ENCODE measurements around the gene GLUD2.

The GLUD2 gene

GRCh38 chrX:121084903-121085611, 37.6 kb downstream of the GLUD2 start:
- Histone ChIP-seq H4K20me1 (ENCODE audit: insufficient read depth) (no peaks in the 10 kb centered on the region), H3K27ac (no peak overlapping the region), H2AFZ (ENCODE audit: low read depth) (no peak overlapping the region), H3K4me2 (no peak overlapping the region), H3K4me3 (IDR thresholded peaks at IDR 0.05; ENCODE audit: insufficient read depth, low read depth, low read length) (no peak overlapping the region), H3K9ac (no peak overlapping the region), H3K27me3 (ENCODE audit: insufficient read depth, low read depth) (no peaks in the 10 kb centered on the region), H3K36me3 (ENCODE audit: insufficient read depth) (no peaks in the 10 kb centered on the region), H3K79me2 (ENCODE audit: insufficient read depth, low read depth) (no peaks in the 10 kb centered on the region), H3K4me1 (ENCODE audit: low read depth, poor library complexity, severe bottlenecking) (no peaks in the 10 kb centered on the region)
- TF ChIP-seq CTCF (conservative IDR thresholded peaks at IDR 0.05; ENCODE audit: low read depth, low read length): no peak

- H3K9ac ChIP-seq: no peak overlapping the region
- H3K4me2 ChIP-seq: no peak overlapping the region
- no peaks in the 10 kb centered on the region for H4K20me1 ChIP-seq (ENCODE audit: insufficient read depth)
- TF ChIP-seq CTCF (conservative IDR thresholded peaks at IDR 0.05; ENCODE audit: low read depth, low read length): no peak
- no peaks in the 10 kb centered on the region for H3K27me3 ChIP-seq (ENCODE audit: insufficient read depth, low read depth)
- H3K4me1 ChIP-seq (ENCODE audit: low read depth, poor library complexity, severe bottlenecking): no peaks in the 10 kb centered on the region
- no peaks in the 10 kb centered on the region for H3K36me3 ChIP-seq (ENCODE audit: insufficient read depth)
- H3K27ac ChIP-seq: no peak overlapping the region
- H3K79me2 ChIP-seq (ENCODE audit: insufficient read depth, low read depth): no peaks in the 10 kb centered on the region
- no peak overlapping the region for H3K4me3 ChIP-seq (IDR thresholded peaks at IDR 0.05; ENCODE audit: insufficient read depth, low read depth, low read length)
- no peak overlapping the region for H2AFZ ChIP-seq (ENCODE audit: low read depth)
Observed at GRCh38 chrX:121085612-121086010, 38.2 kb downstream of the GLUD2 start.

- Histone ChIP-seq H3K4me1 (ENCODE audit: low read depth, poor library complexity, severe bottlenecking) (no peaks in the 10 kb centered on the region), H3K79me2 (ENCODE audit: insufficient read depth, low read depth) (no peaks in the 10 kb centered on the region), H3K4me2 (no peak overlapping the region), H3K36me3 (ENCODE audit: insufficient read depth) (no peaks in the 10 kb centered on the region), H2AFZ (ENCODE audit: low read depth) (no peak overlapping the region), H3K9ac (no peak overlapping the region), H3K27ac (no peak overlapping the region), H3K27me3 (ENCODE audit: insufficient read depth, low read depth) (no peaks in the 10 kb centered on the region), H4K20me1 (ENCODE audit: insufficient read depth) (no peaks in the 10 kb centered on the region), H3K4me3 (IDR thresholded peaks at IDR 0.05; ENCODE audit: insufficient read depth, low read depth, low read length) (no peak overlapping the region)
- no peak for TF ChIP-seq CTCF (conservative IDR thresholded peaks at IDR 0.05; ENCODE audit: low read depth, low read length)
Observed at GRCh38 chrX:121093011-121093410, 45.6 kb downstream of the GLUD2 start.

All from KMS-11 (cell line).